ENCODE data around the gene RASD1.

RASD1 gene

GRCh38 chr17:17448076-17448475 lies 48.1 kb downstream of the RASD1 start:
- H3K4me2 ChIP-seq (ENCODE audit: low read length) = no peak overlapping the region
- no peak overlapping the region for H2BK120ac ChIP-seq (ENCODE audit: insufficient read depth, low read length, poor library complexity)
- no peak overlapping the region for H2BK12ac ChIP-seq (ENCODE audit: low read length)
- no peak overlapping the region for H3K27ac ChIP-seq (ENCODE audit: low read depth, low read length)
- no peak overlapping the region for H3K4ac ChIP-seq (ENCODE audit: low read depth, low read length)
- H3K36me3 ChIP-seq (ENCODE audit: control insufficient read depth in 1 of 2, insufficient read depth in 2 of 2, low read length in 2 of 2) = no peaks in the 10 kb centered on the region
- H3K23ac ChIP-seq (ENCODE audit: low read length) = no peak overlapping the region
- H3K9me3 ChIP-seq (ENCODE audit: insufficient read depth, low read depth, low read length) = peaks cover 6% of the 10 kb centered on the region
- no peak overlapping the region for H4K12ac ChIP-seq (ENCODE audit: low read depth, low read length)
- H3K79me2 ChIP-seq (ENCODE audit: control insufficient read depth, insufficient read depth, low read length, poor library complexity) = no peaks in the 10 kb centered on the region
- H3K9ac ChIP-seq (ENCODE audit: low read length) = no peak overlapping the region
- H3K4me3 ChIP-seq (ENCODE audit: low read depth, low read length) = no peak overlapping the region
- H3K4me1 ChIP-seq (ENCODE audit: control insufficient read depth in 1 of 2, insufficient read depth in 2 of 2, low read length in 2 of 2) = peaks cover 3 to 5% of the 10 kb centered on the region in 2 experiments
- no peak overlapping the region for H4K91ac ChIP-seq (ENCODE audit: low read depth, low read length)
- DNase-seq = no peak
- no peak overlapping the region for H3K18ac ChIP-seq (ENCODE audit: low read length)
- H2BK5ac ChIP-seq (ENCODE audit: low read depth, low read length, poor library complexity) = no peak overlapping the region
- no peak overlapping the region for H2AFZ ChIP-seq (ENCODE audit: insufficient read depth, low read length, poor library complexity)
- no peaks in the 10 kb centered on the region for H3K27me3 ChIP-seq (ENCODE audit: insufficient read depth, low read length)
- no CpG with 5 or more reads among the region's 5 CpGs for WGBS (ENCODE audit: extremely low coverage, insufficient coverage, insufficient read length)
- H2AK5ac ChIP-seq (ENCODE audit: low read length) = no peak overlapping the region
- no peaks in the 10 kb centered on the region for H3K79me1 ChIP-seq (ENCODE audit: low read length)
- no peak overlapping the region for H3K14ac ChIP-seq (ENCODE audit: low read length)
- H4K8ac ChIP-seq (ENCODE audit: low read depth, low read length) = no peak overlapping the region

- no peak overlapping the region for H3K9ac ChIP-seq (ENCODE audit: low read length)
- no peak overlapping the region for H3K4me2 ChIP-seq (ENCODE audit: low read length)
- no peak overlapping the region for H2BK120ac ChIP-seq (ENCODE audit: insufficient read depth, low read length, poor library complexity)
- no peaks in the 10 kb centered on the region for H3K79me1 ChIP-seq (ENCODE audit: low read length)
- no peaks in the 10 kb centered on the region for H3K79me2 ChIP-seq (ENCODE audit: control insufficient read depth, insufficient read depth, low read length, poor library complexity)
- no peak overlapping the region for H2AK5ac ChIP-seq (ENCODE audit: low read length)
- no peak overlapping the region for H2BK5ac ChIP-seq (ENCODE audit: low read depth, low read length, poor library complexity)
- WGBS (ENCODE audit: extremely low coverage, insufficient coverage, insufficient read length) = no CpG with 5 or more reads among the region's 5 CpGs
- DNase-seq = no peak
- no peak overlapping the region for H3K23ac ChIP-seq (ENCODE audit: low read length)
- peaks cover 3 to 5% of the 10 kb centered on the region in 2 experiments for H3K4me1 ChIP-seq (ENCODE audit: control insufficient read depth in 1 of 2, insufficient read depth in 2 of 2, low read length in 2 of 2)
- no peak overlapping the region for H4K91ac ChIP-seq (ENCODE audit: low read depth, low read length)
- H2AFZ ChIP-seq (ENCODE audit: insufficient read depth, low read length, poor library complexity) = no peak overlapping the region
- no peak overlapping the region for H3K18ac ChIP-seq (ENCODE audit: low read length)
- no peak overlapping the region for H4K12ac ChIP-seq (ENCODE audit: low read depth, low read length)
- H3K4ac ChIP-seq (ENCODE audit: low read depth, low read length) = no peak overlapping the region
- H3K27me3 ChIP-seq (ENCODE audit: insufficient read depth, low read length) = no peaks in the 10 kb centered on the region
- no peak overlapping the region for H2BK12ac ChIP-seq (ENCODE audit: low read length)
- H3K27ac ChIP-seq (ENCODE audit: low read depth, low read length) = no peak overlapping the region
- H3K4me3 ChIP-seq (ENCODE audit: low read depth, low read length) = no peak overlapping the region
- H4K8ac ChIP-seq (ENCODE audit: low read depth, low read length) = no peak overlapping the region
- no peaks in the 10 kb centered on the region for H3K36me3 ChIP-seq (ENCODE audit: control insufficient read depth in 1 of 2, insufficient read depth in 2 of 2, low read length in 2 of 2)
- no peak overlapping the region for H3K14ac ChIP-seq (ENCODE audit: low read length)
- peaks cover 6% of the 10 kb centered on the region for H3K9me3 ChIP-seq (ENCODE audit: insufficient read depth, low read depth, low read length)
These were observed 48.9 kb downstream of the RASD1 start for GRCh38 chr17:17447264-17447663.

DNA sequence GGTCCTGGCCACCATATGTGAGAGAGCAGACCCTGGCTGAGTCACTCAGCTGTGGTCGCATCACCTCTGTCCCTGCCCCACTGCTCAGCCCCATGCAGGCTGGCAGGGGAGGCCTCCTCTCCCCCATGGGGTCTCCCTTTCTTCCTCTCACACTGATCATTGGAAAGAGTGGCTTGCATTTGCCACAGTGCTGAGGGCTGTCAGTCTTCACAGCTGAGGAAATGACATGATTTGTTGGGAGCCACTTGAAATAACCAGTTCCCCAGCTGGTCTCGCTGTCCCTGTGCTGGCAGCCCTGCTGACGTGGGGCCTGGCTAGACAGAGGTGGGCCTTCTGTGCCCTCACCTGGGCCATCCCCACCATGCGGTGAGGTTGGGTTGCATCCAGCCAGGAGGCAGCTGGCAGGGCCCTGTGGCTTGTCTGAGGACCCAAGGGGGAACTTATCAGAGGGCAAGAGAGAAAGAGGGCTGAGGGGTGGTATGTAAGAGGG lies 49.5 kb downstream of the RASD1 start:
- Histone ChIP-seq H3K79me2 (ENCODE audit: control insufficient read depth, insufficient read depth, low read length, poor library complexity) (no peaks in the 10 kb centered on the region), H2BK12ac (ENCODE audit: low read length) (no peak overlapping the region), H3K4me3 (ENCODE audit: low read depth, low read length) (no peak overlapping the region), H4K12ac (ENCODE audit: low read depth, low read length) (no peak overlapping the region), H4K8ac (ENCODE audit: low read depth, low read length) (no peak overlapping the region), H3K9ac (ENCODE audit: low read length) (no peak overlapping the region), H3K4me2 (ENCODE audit: low read length) (no peak overlapping the region), H3K27me3 (ENCODE audit: insufficient read depth, low read length) (no peaks in the 10 kb centered on the region), H3K14ac (ENCODE audit: low read length) (no peak overlapping the region), H3K18ac (ENCODE audit: low read length) (no peak overlapping the region), H2BK5ac (ENCODE audit: low read depth, low read length, poor library complexity) (no peak overlapping the region), H3K23ac (ENCODE audit: low read length) (no peak overlapping the region), H3K4ac (ENCODE audit: low read depth, low read length) (no peak overlapping the region), H3K27ac (ENCODE audit: low read depth, low read length) (no peak overlapping the region), H3K4me1 (ENCODE audit: control insufficient read depth in 1 of 2, insufficient read depth in 2 of 2, low read length in 2 of 2) (peaks cover 3 to 5% of the 10 kb centered on the region in 2 experiments), H2BK120ac (ENCODE audit: insufficient read depth, low read length, poor library complexity) (no peak overlapping the region), H2AFZ (ENCODE audit: insufficient read depth, low read length, poor library complexity) (no peak overlapping the region), H4K91ac (ENCODE audit: low read depth, low read length) (no peak overlapping the region), H2AK5ac (ENCODE audit: low read length) (no peak overlapping the region), H3K36me3 (ENCODE audit: control insufficient read depth in 1 of 2, insufficient read depth in 2 of 2, low read length in 2 of 2) (no peaks in the 10 kb centered on the region), H3K9me3 (ENCODE audit: insufficient read depth, low read depth, low read length) (peaks cover 6% of the 10 kb centered on the region), H3K79me1 (ENCODE audit: low read length) (no peaks in the 10 kb centered on the region)
- no CpG with 5 or more reads among the region's 4 CpGs for WGBS (ENCODE audit: extremely low coverage, insufficient coverage, insufficient read length)
- no peak for DNase-seq

DNA sequence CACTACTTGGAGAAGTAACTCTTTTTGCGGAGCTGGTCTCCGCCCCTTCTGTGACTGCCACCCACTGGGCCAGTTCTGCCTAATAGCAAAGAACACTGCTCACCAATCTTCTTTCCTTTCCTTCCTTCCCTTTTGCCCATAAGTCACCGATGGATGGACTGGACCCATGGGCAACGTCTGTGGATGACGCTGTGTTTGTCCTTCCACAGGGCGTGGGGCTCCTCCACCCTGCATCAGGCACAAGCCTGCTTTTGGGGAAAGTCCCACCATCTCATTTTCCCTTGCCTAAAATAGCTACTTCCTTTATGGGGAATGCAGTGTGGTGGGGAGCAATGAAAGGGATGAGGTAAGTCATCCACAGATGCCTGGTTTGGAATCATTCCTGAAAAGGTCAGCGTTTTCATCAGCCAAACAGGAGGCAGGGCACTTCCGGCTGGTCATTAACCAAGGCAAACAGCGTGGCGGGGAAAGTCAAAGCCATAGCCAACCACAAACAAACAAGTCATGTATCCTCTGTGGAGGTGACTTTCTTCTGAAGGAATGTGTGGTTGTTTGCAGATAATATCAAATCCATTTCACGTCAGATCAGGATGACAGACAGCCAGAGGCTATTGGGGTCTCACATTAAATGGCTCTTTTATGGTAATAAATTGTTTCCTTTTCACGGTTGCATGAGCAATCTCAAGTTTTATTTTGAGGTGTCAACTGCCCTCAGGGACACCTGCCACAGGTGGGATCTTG lies 50.1 kb downstream of the RASD1 start:
- no CpG with 5 or more reads among the region's 12 CpGs for WGBS (ENCODE audit: extremely low coverage, insufficient coverage, insufficient read length)

More for the DNA sequence above, 50.1 kb downstream of the RASD1 start:
- Histone ChIP-seq H2BK120ac (ENCODE audit: insufficient read depth, low read length, poor library complexity) (no peak overlapping the region), H4K8ac (ENCODE audit: low read depth, low read length) (no peak overlapping the region), H3K23ac (ENCODE audit: low read length) (no peak overlapping the region), H3K79me2 (ENCODE audit: control insufficient read depth, insufficient read depth, low read length, poor library complexity) (no peaks in the 10 kb centered on the region), H2AK5ac (ENCODE audit: low read length) (no peak overlapping the region), H2AFZ (ENCODE audit: insufficient read depth, low read length, poor library complexity) (no peak overlapping the region), H3K18ac (ENCODE audit: low read length) (no peak overlapping the region), H3K36me3 (ENCODE audit: control insufficient read depth in 1 of 2, insufficient read depth in 2 of 2, low read length in 2 of 2) (no peaks in the 10 kb centered on the region), H2BK5ac (ENCODE audit: low read depth, low read length, poor library complexity) (no peak overlapping the region), H3K4me1 (ENCODE audit: control insufficient read depth in 1 of 2, insufficient read depth in 2 of 2, low read length in 2 of 2) (peaks cover 3 to 5% of the 10 kb centered on the region in 2 experiments), H3K79me1 (ENCODE audit: low read length) (no peaks in the 10 kb centered on the region), H3K4ac (ENCODE audit: low read depth, low read length) (no peak overlapping the region), H4K12ac (ENCODE audit: low read depth, low read length) (no peak overlapping the region), H4K91ac (ENCODE audit: low read depth, low read length) (no peak overlapping the region), H3K27me3 (ENCODE audit: insufficient read depth, low read length) (no peaks in the 10 kb centered on the region), H3K14ac (ENCODE audit: low read length) (no peak overlapping the region), H3K27ac (ENCODE audit: low read depth, low read length) (no peak overlapping the region), H3K4me2 (ENCODE audit: low read length) (no peak overlapping the region), H3K4me3 (ENCODE audit: low read depth, low read length) (no peak overlapping the region), H2BK12ac (ENCODE audit: low read length) (no peak overlapping the region), H3K9me3 (ENCODE audit: insufficient read depth, low read depth, low read length) (peaks cover 6% of the 10 kb centered on the region), H3K9ac (ENCODE audit: low read length) (no peak overlapping the region)
- no peak for DNase-seq

Measured in trophoblast cell (in vitro differentiated cells and primary cell).